ENCODE data around the gene USP5. TPM values are rescaled to one million over a fixed set of nuclear protein-coding genes. Genes with fewer than 3 reads are reported as not detected.

Gene USP5
- total RNA-seq, 1 donor from 2014 or later, result 113 TPM

DNA sequence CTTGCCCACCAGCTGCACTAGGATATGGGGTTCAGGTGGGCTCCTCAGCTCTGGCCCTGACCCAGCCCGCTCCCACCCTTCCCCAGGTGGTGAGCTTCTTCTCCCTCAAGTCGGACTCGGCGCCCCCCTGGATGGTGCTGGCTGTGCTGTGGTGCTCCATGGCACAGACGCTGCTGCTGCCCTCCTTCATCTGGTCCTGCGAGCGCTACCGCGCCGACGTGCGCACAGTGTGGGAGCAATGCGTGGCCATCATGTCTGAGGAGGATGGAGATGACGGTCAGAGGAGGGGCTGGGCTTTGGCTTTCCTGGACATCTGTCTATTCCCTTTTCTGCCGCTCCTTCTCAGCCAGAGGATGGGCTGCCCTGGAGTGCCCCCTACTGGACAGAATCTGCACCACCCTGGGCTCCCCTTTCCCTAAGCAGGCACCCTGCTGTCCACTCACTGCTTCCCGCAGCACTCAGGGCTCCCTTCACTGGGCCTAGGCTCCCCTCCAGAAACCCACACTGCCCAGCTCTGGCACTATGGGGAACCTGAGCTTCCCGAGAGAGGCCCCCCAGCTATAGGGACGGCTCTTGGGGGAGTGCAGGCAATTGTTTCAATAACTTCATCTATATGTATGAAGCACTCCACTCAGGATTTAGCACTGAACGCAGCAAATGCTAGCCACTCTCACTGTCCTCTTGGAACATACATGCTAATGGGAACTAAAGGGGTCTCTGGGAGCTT, 26.4 kb upstream of the USP5 start:
- DNase-seq (ENCODE audit: low read depth), result peak; percentile 63

DNA sequence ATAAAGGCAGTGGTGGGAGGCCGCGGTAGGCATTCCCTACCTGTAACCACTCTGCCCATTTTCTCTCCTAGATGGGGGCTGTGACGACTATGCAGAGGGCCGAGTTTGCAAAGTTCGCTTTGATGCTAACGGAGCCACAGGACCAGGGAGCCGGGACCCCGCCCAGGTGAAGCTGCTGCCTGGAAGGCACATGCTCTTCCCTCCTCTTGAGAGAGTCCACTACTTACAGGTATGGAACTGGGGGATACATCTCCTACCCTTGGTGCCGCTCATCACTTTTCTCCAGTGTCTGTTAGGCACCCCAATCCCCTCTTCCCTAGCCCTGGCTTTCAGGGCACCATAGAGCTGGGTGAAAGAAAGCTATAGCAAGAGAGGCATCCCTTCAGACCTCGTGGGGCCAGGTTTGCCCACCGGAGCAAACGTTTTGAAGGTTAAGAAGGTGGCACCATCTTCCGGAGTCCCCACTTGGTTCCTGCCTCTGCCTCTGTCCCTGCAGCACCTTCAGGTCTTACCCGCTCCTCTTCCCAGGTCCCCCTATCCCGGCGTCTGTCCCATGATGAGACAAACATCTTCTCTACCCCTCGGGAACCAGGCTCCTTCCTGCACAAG, 25.7 kb upstream of the USP5 start:
- no peak for DNase-seq (ENCODE audit: low read depth)

DNA sequence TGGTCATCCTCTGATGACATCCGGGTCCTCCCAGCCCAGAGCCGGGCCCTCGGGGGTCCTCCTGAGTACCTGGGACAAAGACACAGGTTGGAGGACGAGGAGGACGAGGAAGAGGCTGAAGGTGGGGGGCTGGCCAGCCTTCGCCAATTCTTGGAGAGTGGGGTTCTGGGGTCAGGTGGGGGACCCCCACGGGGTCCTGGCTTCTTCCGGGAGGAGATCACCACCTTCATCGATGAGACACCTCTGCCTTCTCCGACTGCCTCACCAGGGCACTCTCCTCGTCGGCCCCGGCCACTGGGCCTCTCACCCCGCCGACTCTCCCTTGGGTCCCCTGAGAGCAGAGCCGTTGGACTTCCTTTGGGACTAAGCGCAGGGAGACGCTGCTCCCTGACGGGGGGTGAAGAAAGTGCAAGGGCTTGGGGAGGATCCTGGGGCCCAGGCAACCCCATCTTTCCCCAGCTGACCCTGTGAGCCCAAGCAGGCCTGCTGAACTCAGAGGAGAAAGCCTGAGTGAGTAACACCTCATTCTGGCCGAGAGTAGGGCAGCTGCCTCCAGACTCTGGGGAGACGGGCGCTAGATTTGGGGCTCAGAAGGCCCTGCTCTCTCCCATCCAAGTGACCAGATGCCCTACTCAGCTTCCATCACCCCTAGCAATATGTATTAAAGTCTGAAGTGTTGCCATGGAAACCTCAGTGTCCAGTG, 25.1 kb upstream of the USP5 start:
- DNase-seq (ENCODE audit: low read depth), result no peak

DNA sequence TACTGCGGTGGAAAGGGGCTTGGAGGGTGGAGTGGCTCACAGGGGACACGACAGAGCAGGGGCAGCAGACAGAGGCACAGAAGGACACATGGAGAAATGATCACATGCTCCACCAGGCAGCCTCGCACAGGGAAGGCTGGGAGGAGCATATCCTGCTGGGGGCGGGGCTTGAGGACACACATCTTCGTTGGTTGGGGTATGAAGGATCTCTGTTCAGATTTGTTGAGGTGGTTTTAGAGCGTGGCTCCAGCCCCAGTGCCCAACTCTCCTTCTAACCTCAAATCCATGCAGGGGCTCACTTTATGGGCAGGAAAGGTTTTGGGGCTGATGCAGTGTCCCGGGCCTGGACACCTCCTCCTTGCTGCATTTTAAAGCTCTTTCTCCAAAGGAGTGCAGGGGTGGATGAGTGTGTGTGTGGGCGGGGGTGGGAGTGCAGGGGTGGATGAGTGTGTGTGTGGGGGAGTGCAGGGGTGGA, 24.5 kb upstream of the USP5 start:
- peak; percentile 61 for DNase-seq (ENCODE audit: low read depth)

DNA sequence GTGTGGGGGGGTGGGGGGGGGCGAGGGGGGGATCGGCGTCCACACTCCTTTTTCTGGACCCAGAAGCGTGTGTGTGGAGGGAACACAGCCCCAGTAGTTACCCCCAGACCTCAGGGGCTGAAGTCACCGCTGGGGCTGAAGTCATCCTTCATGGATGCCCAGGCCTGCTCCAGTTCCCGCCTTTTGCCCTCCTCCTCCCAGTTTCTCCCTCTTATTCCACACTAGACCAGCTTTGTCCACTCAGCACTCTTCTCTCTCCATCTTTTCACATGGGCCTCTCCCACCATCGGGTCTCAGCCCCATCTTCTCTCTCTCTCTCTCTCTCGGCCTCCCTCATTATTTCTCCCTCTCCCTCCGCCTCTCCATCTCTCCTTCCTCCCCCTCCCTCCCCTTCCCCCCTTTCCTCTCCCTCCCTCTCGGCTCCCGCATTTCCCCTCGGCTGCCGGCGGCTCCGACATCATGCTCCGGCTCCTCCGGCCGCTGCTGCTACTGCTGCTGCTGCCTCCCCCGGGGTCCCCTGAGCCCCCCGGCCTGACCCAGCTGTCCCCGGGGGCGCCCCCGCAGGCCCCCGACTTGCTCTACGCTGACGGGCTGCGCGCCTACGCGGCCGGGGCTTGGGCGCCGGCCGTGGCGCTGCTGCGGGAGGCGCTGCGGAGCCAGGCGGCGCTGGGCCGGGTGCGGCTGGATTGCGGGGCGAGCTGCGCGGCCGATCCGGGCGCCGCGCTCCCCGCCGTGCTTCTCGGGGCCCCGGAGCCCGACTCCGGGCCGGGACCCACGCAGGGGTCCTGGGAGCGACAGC, 23.8 kb upstream of the USP5 start, which contains the start of gene P3H3:
Gene P3H3, plus strand, starts transcription at position 426 of the 799 bp plus-strand sequence. Its CDS starts 34 bp downstream, at position 460.
- DNase-seq (ENCODE audit: low read depth), result peak; percentile 19

DNA sequence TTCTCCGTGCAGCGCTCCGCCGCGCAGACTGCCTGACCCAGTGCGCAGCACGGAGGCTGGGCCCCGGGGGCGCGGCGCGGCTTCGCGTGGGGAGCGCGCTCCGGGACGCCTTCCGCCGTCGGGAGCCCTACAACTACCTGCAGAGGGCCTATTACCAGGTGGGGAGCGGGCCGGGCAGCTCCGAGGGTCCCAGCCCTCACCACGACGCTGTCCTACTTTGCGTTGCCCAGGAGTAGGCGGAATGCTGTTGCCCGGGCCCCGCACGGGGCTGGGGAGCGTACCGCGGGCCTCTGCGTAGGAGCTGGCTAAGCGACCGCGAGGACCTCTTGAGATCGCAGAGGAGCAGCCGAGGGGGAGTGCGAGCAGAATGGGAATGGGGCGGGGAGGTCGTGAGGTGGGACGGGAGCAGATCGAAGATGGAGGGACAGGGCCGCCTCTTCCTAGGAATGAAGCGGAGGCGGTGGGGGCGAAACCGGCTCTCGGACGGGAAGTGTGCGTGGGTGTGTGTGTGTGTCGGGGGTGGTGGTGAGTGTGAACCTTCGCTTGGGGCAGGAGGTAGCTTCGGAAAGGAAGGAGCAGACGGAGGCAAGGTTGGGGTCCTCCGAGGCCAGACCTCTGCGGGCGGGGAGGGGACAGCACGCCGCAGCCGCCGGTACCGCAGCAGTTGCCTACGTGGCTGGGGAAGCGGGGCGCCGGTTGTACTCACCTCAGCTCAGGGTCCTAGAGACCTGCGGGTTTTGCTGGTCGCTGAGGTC, 23.0 kb upstream of the USP5 start:
- no peak for DNase-seq (ENCODE audit: low read depth)

DNA sequence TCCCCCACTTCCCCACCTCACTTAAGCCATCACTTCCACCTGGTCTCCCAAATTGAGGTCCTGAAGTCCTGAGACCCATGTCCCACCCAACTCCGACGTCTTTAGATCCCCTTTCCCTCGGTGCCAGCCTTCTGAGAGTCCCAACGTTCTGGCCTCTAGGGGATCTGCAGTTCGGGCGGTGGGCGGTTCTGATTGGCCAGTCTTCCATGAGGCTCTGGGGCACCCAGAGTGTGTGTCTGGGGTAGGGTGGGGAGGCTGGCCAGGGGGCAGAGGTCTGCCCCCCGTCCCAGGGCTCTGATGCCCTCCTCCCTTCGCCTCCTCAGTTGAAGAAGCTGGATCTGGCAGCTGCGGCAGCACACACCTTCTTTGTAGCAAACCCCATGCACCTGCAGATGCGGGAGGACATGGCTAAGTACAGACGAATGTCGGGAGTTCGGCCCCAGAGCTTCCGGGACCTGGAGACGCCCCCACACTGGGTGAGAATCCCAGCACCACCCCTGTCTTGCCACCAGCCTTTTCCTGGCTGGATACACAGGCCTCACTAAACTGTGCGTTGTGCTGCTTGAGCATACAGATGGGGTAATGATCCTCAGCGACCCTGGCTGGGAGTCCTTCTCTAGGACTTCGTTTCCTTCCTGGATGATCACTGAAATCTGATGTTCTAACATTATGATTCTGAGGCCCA, 22.3 kb upstream of the USP5 start:
- peak; percentile 11 for DNase-seq (ENCODE audit: low read depth)

DNA sequence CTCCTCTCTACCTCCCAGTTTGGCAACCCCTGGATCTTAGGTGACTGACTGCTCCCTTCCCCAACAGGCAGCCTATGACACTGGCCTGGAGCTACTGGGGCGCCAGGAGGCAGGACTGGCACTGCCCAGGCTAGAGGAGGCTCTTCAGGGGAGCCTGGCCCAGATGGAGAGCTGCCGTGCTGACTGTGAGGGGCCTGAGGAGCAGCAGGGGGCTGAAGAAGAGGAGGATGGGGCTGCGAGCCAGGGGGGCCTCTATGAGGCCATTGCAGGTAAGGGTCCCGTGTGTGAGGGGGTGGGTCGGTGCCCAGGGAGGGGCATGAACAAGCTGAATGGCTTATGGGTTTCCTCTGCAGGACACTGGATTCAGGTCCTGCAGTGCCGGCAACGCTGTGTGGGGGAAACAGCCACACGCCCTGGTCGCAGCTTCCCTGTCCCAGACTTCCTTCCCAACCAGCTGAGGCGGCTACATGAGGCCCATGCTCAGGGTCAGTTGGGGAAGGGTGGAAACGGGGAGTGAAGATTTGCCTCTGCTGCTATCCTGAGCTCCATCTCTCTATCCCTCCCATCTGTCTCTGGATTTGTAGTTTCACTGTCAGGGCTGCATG, 21.6 kb upstream of the USP5 start:
- no peak for DNase-seq (ENCODE audit: low read depth)

DNA sequence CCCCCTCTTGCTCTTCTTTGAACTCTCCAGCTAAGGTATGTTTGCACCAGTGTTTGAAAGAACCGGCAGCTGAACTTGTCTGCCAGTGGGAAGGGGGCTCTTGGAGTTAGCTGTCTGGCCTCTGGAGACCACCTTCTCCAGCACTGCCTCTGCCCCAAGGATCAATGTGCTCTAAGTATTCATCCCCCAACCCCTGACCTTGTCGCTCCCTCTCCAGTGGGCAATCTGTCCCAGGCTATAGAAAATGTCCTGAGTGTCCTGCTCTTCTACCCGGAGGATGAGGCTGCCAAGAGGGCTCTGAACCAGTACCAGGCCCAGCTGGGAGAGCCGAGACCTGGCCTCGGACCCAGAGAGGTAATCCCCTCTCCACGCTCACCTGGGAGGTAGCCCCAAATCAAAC, 21.0 kb upstream of the USP5 start:
- DNase-seq (ENCODE audit: low read depth), result no peak

DNA sequence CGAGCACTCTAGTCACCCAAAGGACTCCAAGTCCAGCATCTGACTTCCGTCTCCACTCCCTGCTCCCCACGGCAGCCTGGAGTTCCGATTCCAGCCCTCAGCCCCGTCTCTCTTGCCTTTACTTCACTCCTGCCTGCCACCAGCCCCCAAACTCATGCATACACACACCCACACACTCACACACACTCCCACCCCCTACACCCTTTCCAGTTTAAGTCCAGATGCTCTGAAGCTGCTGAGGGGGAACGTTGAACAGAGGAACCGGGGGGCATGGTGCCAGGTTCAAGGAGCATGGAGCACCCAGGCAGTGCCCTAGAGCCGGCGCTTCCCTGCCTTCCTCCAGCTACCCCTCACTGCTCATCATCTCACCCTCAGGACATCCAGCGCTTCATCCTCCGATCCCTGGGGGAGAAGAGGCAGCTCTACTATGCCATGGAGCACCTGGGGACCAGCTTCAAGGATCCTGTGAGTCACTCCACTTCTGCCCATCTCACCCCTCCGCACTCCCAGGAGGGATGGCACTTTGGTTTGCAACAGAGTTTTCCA, 20.4 kb upstream of the USP5 start:
- DNase-seq (ENCODE audit: low read depth), result no peak

DNA sequence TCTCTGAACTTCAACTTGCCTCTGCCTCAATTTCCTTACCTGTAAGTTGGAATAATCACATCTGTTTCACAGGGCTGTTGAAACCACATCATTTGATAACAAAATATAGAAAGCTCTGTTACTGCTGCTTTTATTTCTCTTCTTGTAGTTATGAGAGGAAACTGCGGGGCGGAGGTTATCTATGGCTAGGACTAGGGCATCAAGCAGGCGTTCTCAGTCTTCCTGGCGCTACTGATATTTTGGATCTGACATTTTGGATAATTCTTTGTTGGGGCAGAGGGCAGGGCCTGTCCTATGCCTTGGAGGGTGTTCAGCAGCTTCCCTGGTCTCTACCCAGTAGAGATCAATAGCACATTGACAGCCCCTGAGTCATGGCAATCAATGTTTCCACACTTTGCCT, 19.8 kb upstream of the USP5 start:
- DNase-seq (ENCODE audit: low read depth), result no peak

DNA sequence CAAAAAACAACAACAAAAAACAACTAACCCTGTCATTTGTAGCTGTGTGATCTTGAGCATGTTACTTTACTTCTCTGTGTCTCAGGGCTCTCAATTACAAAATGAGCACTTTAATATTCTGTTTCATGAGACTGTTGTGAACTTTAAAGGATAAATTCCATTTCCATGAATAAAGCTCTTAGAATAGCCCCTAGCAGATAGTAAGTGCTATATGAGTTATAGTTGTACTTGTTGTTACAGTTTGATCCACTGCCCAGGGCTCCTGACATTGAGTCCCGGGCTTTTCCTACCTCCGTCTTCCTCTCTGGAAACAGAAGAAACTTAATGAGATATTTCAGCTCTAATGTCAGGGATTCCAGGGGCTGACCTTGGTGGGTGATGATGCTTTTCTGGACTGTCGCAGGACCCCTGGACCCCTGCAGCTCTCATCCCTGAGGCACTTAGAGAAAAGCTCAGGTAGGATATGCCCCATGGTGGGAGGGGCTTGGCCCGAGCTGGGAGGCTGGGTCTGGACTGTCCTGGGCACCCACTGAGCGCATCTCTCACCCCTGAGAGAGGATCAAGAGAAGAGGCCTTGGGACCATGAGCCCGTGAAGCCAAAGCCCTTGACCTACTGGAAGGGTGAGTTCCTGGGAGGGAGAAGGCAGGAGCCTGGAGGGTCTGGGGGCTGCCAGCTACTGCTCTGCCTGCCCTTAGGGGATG, 18.6 kb upstream of the USP5 start:
- no peak for DNase-seq (ENCODE audit: low read depth)

DNA sequence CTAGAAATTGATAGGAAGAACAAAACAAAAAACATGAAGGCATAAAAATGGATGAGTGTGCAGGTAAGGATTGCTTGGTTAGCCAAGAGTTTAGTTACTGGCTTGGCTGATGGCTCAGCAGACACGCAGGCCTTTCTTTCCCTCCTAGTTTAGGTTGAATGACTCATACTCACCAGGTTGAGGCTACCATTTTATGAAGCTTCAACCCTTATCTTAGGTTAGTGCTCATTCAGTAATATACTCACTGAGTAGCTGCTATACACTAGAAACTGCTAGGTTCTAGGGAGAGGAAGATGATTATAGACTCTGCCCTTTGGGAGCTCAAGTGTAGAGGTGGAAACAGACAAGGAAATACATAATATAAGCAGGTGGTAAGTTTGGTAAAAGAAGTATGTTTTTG, 17.7 kb upstream of the USP5 start:
- DNase-seq (ENCODE audit: low read depth), result peak; percentile 25

DNA sequence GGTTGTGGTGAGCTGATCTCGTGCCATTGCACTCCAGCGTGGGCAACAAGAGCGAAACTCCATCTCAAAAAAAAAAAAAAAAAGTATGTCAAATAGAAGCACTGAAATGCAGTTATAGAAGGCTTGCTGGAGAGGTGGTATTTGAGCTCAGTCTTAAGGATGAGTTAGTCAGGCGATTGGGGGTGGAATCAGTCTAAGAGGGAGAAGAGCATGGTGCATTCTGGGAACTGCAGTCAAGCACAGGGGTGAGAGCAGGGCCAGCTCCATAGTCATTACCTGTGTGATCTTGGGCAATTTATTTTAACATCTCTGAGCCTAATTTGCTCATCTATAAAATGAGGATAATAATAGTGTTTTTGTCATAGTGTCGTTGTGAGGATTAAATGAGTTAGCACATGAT, 17.1 kb upstream of the USP5 start:
- no peak for DNase-seq (ENCODE audit: low read depth)

DNA sequence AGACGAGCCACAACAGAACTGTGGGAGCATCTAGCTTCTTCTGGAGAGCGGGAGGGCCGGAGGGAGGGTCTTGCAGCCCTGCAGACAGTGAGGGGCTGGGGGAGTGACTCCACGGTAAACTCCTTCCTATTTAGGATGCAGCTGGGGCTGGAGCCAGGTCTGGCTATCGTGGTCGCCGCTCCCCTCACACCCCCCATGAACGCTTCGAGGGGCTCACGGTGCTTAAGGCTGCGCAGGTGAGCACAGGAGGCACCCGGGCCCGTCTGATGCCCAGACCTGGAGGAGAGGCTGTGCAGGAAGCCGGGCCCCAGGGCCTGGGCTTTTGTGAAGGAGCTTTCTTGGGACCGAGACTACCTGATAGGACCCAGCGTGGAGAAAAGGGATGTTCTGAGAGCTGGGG, 15.1 kb upstream of the USP5 start:
- DNase-seq (ENCODE audit: low read depth), result no peak

DNA sequence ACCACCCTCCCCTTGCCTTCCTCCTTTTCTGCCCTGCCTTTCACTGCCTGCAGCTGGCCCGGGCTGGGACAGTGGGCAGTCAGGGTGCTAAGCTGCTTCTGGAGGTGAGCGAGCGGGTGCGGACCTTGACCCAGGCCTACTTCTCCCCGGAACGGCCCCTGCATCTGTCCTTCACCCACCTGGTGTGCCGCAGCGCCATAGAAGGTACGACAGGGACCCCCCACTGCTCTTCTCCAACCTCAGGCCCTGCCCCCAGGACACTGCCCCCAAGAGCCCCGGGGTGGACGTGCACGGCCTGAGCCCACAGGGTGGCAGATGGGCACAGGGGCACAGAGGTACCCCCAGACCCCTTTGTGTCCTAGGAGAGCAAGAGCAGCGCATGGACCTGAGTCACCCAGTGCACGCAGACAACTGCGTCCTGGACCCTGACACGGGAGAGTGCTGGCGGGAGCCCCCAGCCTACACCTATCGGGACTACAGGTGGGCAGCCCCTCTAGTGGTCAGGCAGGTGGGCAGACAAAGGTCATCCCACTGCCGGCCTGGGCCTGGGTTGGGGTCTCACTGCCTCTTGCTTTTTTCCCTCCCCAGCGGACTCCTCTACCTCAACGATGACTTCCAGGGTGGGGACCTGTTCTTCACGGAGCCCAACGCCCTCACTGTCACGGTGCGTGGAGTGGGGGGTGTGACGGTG, 14.4 kb upstream of the USP5 start:
- no peak for DNase-seq (ENCODE audit: low read depth)

DNA sequence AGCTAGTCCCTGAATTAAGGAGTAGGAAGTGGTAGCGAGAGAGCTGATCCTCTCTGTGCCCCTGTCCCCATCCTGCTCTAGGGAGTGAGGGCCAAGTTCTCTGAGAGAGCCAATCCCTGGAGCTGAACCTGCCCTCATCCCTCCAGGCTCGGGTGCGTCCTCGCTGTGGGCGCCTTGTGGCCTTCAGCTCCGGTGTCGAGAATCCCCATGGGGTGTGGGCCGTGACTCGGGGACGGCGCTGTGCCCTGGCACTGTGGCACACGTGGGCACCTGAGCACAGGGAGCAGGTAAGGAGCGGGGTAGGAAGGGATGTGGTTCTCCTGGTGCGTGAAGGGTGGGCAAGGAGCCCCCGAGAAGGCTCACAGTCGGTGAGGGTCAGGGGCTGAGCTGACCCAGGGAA, 13.1 kb upstream of the USP5 start:
- DNase-seq (ENCODE audit: low read depth), result no peak

DNA sequence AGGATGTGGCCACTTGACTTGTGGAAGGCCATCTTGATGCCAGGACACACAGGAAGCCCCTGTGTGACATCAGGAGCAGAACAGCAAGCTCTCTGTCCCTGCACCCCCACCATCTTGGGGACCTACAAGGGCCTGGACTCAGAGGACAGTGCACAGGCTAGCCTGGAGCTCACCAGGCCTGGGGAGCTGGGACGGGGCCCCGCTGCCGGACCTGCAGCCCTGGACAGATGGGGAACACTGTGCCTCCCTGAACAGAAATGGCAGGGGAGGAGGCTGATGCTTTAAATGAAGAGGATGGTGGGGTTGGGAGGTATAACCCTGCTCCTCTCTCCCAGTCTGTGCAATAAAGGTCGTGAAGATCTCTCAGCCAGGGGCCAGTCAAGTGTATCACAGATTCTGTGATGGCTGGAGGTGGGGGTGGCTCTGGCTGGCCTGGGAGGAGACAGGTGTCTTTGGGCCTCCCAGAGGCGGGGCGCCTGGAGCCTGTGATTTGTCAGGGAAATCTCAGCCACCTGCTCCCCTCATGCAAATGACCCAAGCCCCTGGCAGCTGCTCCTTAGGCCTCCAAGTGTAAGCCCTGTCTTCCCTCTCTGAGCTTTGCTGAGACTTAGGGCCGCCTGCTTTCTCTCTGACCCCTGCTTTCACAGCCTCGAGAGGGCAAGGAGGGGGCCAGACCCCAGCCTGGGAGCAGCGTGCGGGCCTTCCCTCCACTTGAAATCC, 12.3 kb upstream of the USP5 start:
- no peak for DNase-seq (ENCODE audit: low read depth)
